Measurements from ENCODE around the gene SPRED2. TPM values are rescaled to one million over a fixed set of nuclear protein-coding genes. Genes with fewer than 3 reads are reported as not detected.

The SPRED2 gene
- total and polyA plus RNA-seq, 2 experiments from 2014 or later: 19.7 to 20.3 TPM

DNA sequence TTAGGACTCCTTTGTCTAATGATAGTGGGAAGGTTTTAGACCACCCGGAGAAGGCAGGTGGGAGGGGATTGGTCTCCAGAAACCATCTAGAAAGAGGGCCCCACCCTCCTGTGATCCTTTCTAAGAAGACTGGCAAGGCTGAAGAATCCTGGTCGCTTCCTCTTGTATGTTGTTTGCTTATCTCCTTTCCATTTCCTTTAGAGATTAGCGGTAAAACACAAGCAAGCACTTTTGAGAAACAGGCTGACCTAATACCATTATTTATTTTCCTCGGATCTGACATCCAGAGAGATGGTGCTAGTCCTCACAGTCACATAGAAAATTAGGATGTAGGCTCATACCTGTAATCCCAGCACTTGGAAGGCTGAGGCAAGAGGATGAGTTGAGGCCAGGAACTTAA lies 45.2 kb upstream of the SPRED2 start:
- DNase-seq: no peak
- Histone ChIP-seq H3K9ac (no peak overlapping the region), H3K27me3 (replicated peaks; ENCODE audit: insufficient read depth) (no peaks in the 10 kb centered on the region), H4K20me1 (ENCODE audit: insufficient read depth) (no peaks in the 10 kb centered on the region), H3K4me3 (no peak overlapping the region), H3K79me2 (ENCODE audit: insufficient read depth) (no peaks in the 10 kb centered on the region), H3F3A (ENCODE audit: insufficient read depth) (no peaks in the 10 kb centered on the region), H3K9me2 (ENCODE audit: insufficient read depth) (no peaks in the 10 kb centered on the region), H3K36me3 (ENCODE audit: low read depth) (no peaks in the 10 kb centered on the region), H3K9me3 (ENCODE audit: low read depth) (no peaks in the 10 kb centered on the region), H2AFZ (no peak overlapping the region), H3K4me1 (ENCODE audit: insufficient read depth) (no peaks in the 10 kb centered on the region), H3K4me2 (ENCODE audit: unreplicated experiment) (no peak overlapping the region), H3K27ac (no peak overlapping the region)
- no peak for TF ChIP-seq EZH2phosphoT487 (IDR thresholded peaks at IDR 0.05; ENCODE audit: insufficient read depth, low read depth)
- TF ChIP-seq EZH2 (IDR thresholded peaks at IDR 0.05; ENCODE audit: insufficient read depth, poor library complexity, severe bottlenecking): no peak
- WGBS, 2 experiments (ENCODE audit: low coverage in 1 of 2, low lambda C conversion rate in 2 of 2, missing lambda C conversion rate in 2 of 2): 59 to 71% methylated on average over 4 of the region's 4 CpGs
- in situ Hi-C loops (cut with MboI): no loop called here

DNA sequence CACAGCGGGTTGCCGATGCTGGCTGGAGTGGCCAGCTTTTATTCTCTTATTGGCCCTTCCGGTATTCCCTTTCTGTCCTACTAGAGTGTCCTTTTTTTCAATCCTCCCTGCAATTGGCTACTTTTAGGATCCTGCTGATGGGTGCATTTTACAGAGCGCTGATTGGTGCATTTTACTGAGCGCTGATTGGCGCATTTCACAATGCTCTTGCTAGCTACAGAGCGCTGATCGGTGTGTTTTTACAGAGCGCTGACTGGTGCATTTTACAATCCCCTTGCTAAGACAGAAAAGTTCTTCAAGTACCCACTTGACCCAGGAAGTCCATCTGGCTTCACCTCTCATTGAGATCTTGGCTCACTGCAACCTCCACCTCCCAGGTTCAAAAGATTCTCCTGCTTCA lies 44.4 kb upstream of the SPRED2 start:
- no peaks in the 10 kb centered on the region for H3K9me2 ChIP-seq (ENCODE audit: insufficient read depth)
- H3K36me3 ChIP-seq (ENCODE audit: low read depth): no peaks in the 10 kb centered on the region
- no peak overlapping the region for H3K27ac ChIP-seq
- TF ChIP-seq EZH2phosphoT487 (IDR thresholded peaks at IDR 0.05; ENCODE audit: insufficient read depth, low read depth): no peak
- TF ChIP-seq EZH2 (IDR thresholded peaks at IDR 0.05; ENCODE audit: insufficient read depth, poor library complexity, severe bottlenecking): no peak
- H2AFZ ChIP-seq: no peak overlapping the region
- H3K4me3 ChIP-seq: no peak overlapping the region
- 91 to 92% methylated on average over 9 of the region's 9 CpGs for WGBS, 2 experiments (ENCODE audit: low coverage in 1 of 2, low lambda C conversion rate in 2 of 2, missing lambda C conversion rate in 2 of 2)
- DNase-seq: no peak
- no peaks in the 10 kb centered on the region for H3K9me3 ChIP-seq (ENCODE audit: low read depth)
- H3F3A ChIP-seq (ENCODE audit: insufficient read depth): no peaks in the 10 kb centered on the region
- no peaks in the 10 kb centered on the region for H4K20me1 ChIP-seq (ENCODE audit: insufficient read depth)
- H3K4me2 ChIP-seq (ENCODE audit: unreplicated experiment): no peak overlapping the region
- no peaks in the 10 kb centered on the region for H3K4me1 ChIP-seq (ENCODE audit: insufficient read depth)
- H3K79me2 ChIP-seq (ENCODE audit: insufficient read depth): no peaks in the 10 kb centered on the region
- H3K27me3 ChIP-seq (replicated peaks; ENCODE audit: insufficient read depth): no peaks in the 10 kb centered on the region
- no peak overlapping the region for H3K9ac ChIP-seq
- in situ Hi-C loops (cut with MboI): no loop called here

DNA sequence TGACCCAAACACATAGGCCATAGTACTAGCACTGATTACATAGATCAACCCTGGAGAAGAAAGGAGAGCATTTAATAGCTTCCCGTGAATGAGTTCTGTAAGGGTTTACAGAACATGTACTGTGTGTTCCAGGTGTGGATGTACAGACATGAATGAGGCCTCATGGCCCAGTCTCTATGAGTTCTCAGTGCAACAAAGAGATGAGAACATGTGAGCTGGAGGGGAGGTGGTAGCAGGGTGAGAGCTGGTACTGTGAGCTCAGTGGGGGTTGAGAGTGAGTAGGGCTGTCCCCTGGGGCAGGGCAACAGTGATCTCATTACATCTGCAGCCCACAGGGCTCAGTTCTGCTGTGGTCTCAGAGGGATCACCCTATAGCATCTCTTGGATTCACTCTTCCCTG lies 42.6 kb upstream of the SPRED2 start:
- H3K27ac ChIP-seq: no peak overlapping the region
- no peaks in the 10 kb centered on the region for H3K4me1 ChIP-seq (ENCODE audit: insufficient read depth)
- TF ChIP-seq EZH2phosphoT487 (IDR thresholded peaks at IDR 0.05; ENCODE audit: insufficient read depth, low read depth) (no peak), EZH2 (IDR thresholded peaks at IDR 0.05; ENCODE audit: insufficient read depth, poor library complexity, severe bottlenecking) (no peak)
- H3K36me3 ChIP-seq (ENCODE audit: low read depth): no peaks in the 10 kb centered on the region
- in situ Hi-C loops (cut with MboI): no loop called here
- H4K20me1 ChIP-seq (ENCODE audit: insufficient read depth): no peaks in the 10 kb centered on the region
- no peaks in the 10 kb centered on the region for H3K79me2 ChIP-seq (ENCODE audit: insufficient read depth)
- no peak overlapping the region for H3K4me3 ChIP-seq
- H3F3A ChIP-seq (ENCODE audit: insufficient read depth): no peaks in the 10 kb centered on the region
- H2AFZ ChIP-seq: no peak overlapping the region
- DNase-seq: no peak
- 38 to 44% methylated on average over 1 of the region's 1 CpG for WGBS, 2 experiments (ENCODE audit: low coverage in 1 of 2, low lambda C conversion rate in 2 of 2, missing lambda C conversion rate in 2 of 2)
- no peak overlapping the region for H3K9ac ChIP-seq
- H3K9me2 ChIP-seq (ENCODE audit: insufficient read depth): no peaks in the 10 kb centered on the region
- H3K9me3 ChIP-seq (ENCODE audit: low read depth): no peaks in the 10 kb centered on the region
- H3K27me3 ChIP-seq (replicated peaks; ENCODE audit: insufficient read depth): no peaks in the 10 kb centered on the region
- no peak overlapping the region for H3K4me2 ChIP-seq (ENCODE audit: unreplicated experiment)

- TF ChIP-seq EZH2 (IDR thresholded peaks at IDR 0.05; ENCODE audit: insufficient read depth, poor library complexity, severe bottlenecking) (no peak), EZH2phosphoT487 (IDR thresholded peaks at IDR 0.05; ENCODE audit: insufficient read depth, low read depth) (no peak)
- DNase-seq: no peak
- H3K4me3 ChIP-seq: no peak overlapping the region
- in situ Hi-C loops (cut with MboI): no loop called here
- H2AFZ ChIP-seq: no peak overlapping the region
- no peak overlapping the region for H3K4me2 ChIP-seq (ENCODE audit: unreplicated experiment)
- H3K9ac ChIP-seq: no peak overlapping the region
- no peaks in the 10 kb centered on the region for H3K36me3 ChIP-seq (ENCODE audit: low read depth)
- H3K27ac ChIP-seq: no peak overlapping the region
- WGBS, 2 experiments (ENCODE audit: low coverage in 1 of 2, low lambda C conversion rate in 2 of 2, missing lambda C conversion rate in 2 of 2): 55 to 71% methylated on average over 1 of the region's 1 CpG
- H3K9me3 ChIP-seq (ENCODE audit: low read depth): no peaks in the 10 kb centered on the region
- H4K20me1 ChIP-seq (ENCODE audit: insufficient read depth): no peaks in the 10 kb centered on the region
- H3K79me2 ChIP-seq (ENCODE audit: insufficient read depth): no peaks in the 10 kb centered on the region
- H3K4me1 ChIP-seq (ENCODE audit: insufficient read depth): no peaks in the 10 kb centered on the region
- H3K27me3 ChIP-seq (replicated peaks; ENCODE audit: insufficient read depth): no peaks in the 10 kb centered on the region
- no peaks in the 10 kb centered on the region for H3K9me2 ChIP-seq (ENCODE audit: insufficient read depth)
- no peaks in the 10 kb centered on the region for H3F3A ChIP-seq (ENCODE audit: insufficient read depth)
These were observed 40.6 kb upstream of the SPRED2 start for GRCh38 chr2:65473045-65473444.

- in situ Hi-C loops (cut with MboI): no loop called here
- Histone ChIP-seq H3K27me3 (replicated peaks; ENCODE audit: insufficient read depth) (no peaks in the 10 kb centered on the region), H3K9me3 (ENCODE audit: low read depth) (no peaks in the 10 kb centered on the region), H3K4me1 (ENCODE audit: insufficient read depth) (no peaks in the 10 kb centered on the region), H3K9ac (no peak overlapping the region), H4K20me1 (ENCODE audit: insufficient read depth) (no peaks in the 10 kb centered on the region), H3K36me3 (ENCODE audit: low read depth) (no peaks in the 10 kb centered on the region), H3K9me2 (ENCODE audit: insufficient read depth) (no peaks in the 10 kb centered on the region), H3K4me3 (no peak overlapping the region), H3K79me2 (ENCODE audit: insufficient read depth) (no peaks in the 10 kb centered on the region), H3K4me2 (ENCODE audit: unreplicated experiment) (no peak overlapping the region), H2AFZ (no peak overlapping the region), H3F3A (ENCODE audit: insufficient read depth) (no peaks in the 10 kb centered on the region), H3K27ac (no peak overlapping the region)
- 68 to 70% methylated on average over 3 of the region's 3 CpGs for WGBS, 2 experiments (ENCODE audit: low coverage in 1 of 2, low lambda C conversion rate in 2 of 2, missing lambda C conversion rate in 2 of 2)
- TF ChIP-seq EZH2phosphoT487 (IDR thresholded peaks at IDR 0.05; ENCODE audit: insufficient read depth, low read depth) (no peak), EZH2 (IDR thresholded peaks at IDR 0.05; ENCODE audit: insufficient read depth, poor library complexity, severe bottlenecking) (no peak)
- no peak for DNase-seq
These were observed 39.0 kb upstream of the SPRED2 start for GRCh38 chr2:65471409-65471808.
